HCT116 (cell line): Measurements from ENCODE around the gene RBM15B.

Experiments
- CTCF ChIP-seq, 3 experiments: fragments of 200-600 bp in 1 of 3; sonication (generic) in 1 of 3; IDR thresholded peaks in 2 of 3; conservative IDR thresholded peaks in 1 of 3; 2 replicates each; pipeline ENCODE4 v1.5.1; 2012 to 2017; ENCODE audit warnings: low read depth in 2 of 3, low read length in 2 of 3, antibody characterized with exemption in 1 of 3, borderline replicate concordance in 1 of 3, control low read depth in 1 of 3, mild to moderate bottlenecking in 1 of 3, mixed read lengths in 1 of 3, mixed run types in 1 of 3, moderate library complexity in 1 of 3; ENCODE audit not compliant: insufficient read depth in 1 of 3
- JUND ChIP-seq: IDR thresholded peaks from 2 replicates; pipeline ENCODE4 v1.6.1; 2012
- POLR2AphosphoS5 ChIP-seq: IDR thresholded peaks from 2 replicates; pipeline ENCODE4 v1.6.1; 2011; ENCODE audit warnings: mild to moderate bottlenecking, low read depth, low read length, moderate library complexity
- REST ChIP-seq: IDR thresholded peaks from 2 replicates; pipeline ENCODE4 v1.6.1; 2012; ENCODE audit warnings: low read depth
- YY1 ChIP-seq: IDR thresholded peaks from 2 replicates; pipeline ENCODE4 v1.6.1; 2011; ENCODE audit warnings: low read length, low read depth, moderate library complexity, mild to moderate bottlenecking; ENCODE audit not compliant: insufficient replicate concordance; ENCODE audit errors: extremely low read depth

- TF ChIP-seq POLR2AphosphoS5 (no peak), CTCF (IDR thresholded peaks at IDR 0.05 in 2 of 3, conservative IDR thresholded peaks at IDR 0.05 in 1 of 3; ENCODE audit: borderline replicate concordance in 1 of 3, insufficient read depth in 1 of 3, low read depth in 2 of 3, low read length in 2 of 3) (no peak), YY1 (no peak), REST (no peak), JUND (no peak)
Measured at GRCh38 chr3:51394541-51394940, 3.5 kb downstream of the RBM15B start.
